Measurements from ENCODE around the gene ZNF81.
"Not testable (repeated sequence)": the region's sequence is repeated elsewhere in the genome, so short reads cannot be mapped to it uniquely, and the experiment has no call there.

Gene ZNF81

DNA sequence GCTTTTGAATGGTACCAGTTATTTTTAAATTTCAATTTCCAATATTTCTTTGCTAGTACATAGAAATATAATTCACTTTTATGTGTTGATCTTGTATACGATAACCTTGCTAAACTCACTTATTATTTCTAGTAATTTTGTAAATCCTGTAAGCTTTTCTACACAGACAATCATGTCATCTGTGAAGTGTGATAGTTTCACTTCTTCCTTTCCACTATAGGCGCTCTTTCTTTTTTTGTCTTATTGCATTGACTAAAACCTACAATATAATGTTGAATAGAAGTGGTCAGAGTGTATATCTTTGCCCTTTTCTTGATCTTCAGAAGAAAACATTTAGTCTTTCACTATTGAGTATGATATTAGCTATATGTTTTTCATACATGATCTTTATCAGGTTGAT lies 90.5 kb downstream of the ZNF81 start:
- TF ChIP-seq ZNF8 (CRISPR knock-in tag; IDR thresholded peaks at IDR 0.05) = no peak
- no peak for TF ChIP-seq RARB (CRISPR knock-in tag; IDR thresholded peaks at IDR 0.05)
- TF ChIP-seq ZFP3 (CRISPR knock-in tag; IDR thresholded peaks at IDR 0.05) = no peak
- no peak for TF ChIP-seq TSHZ2 (CRISPR knock-in tag; IDR thresholded peaks at IDR 0.05)
- TF ChIP-seq PPARA (CRISPR knock-in tag; IDR thresholded peaks at IDR 0.05; ENCODE audit: borderline replicate concordance) = no peak
- no peak for TF ChIP-seq TCF4 (CRISPR knock-in tag; IDR thresholded peaks at IDR 0.05; ENCODE audit: borderline replicate concordance)
- no peak for TF ChIP-seq ZNF70 (CRISPR knock-in tag; IDR thresholded peaks at IDR 0.05)
- no peak for TF ChIP-seq ISL1 (CRISPR knock-in tag; IDR thresholded peaks at IDR 0.05)
- TF ChIP-seq GLIS3 (CRISPR knock-in tag; IDR thresholded peaks at IDR 0.05) = no peak
- no peak for TF ChIP-seq CSDC2 (CRISPR knock-in tag; IDR thresholded peaks at IDR 0.05)
- TF ChIP-seq ZC3H10 (CRISPR knock-in tag; IDR thresholded peaks at IDR 0.05) = no peak
- no peak for TF ChIP-seq SNAI2 (CRISPR knock-in tag; IDR thresholded peaks at IDR 0.05)
- TF ChIP-seq, protein P1, sequence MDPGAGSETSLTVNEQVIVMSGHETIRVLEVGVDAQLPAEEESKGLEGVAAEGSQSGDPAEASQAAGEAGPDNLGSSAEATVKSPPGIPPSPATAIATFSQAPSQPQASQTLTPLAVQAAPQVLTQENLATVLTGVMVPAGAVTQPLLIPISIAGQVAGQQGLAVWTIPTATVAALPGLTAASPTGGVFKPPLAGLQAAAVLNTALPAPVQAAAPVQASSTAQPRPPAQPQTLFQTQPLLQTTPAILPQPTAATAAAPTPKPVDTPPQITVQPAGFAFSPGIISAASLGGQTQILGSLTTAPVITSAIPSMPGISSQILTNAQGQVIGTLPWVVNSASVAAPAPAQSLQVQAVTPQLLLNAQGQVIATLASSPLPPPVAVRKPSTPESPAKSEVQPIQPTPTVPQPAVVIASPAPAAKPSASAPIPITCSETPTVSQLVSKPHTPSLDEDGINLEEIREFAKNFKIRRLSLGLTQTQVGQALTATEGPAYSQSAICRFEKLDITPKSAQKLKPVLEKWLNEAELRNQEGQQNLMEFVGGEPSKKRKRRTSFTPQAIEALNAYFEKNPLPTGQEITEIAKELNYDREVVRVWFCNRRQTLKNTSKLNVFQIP (CRISPR knock-in tag; IDR thresholded peaks at IDR 0.05; ENCODE audit: borderline replicate concordance, low read depth) = no peak
- TF ChIP-seq TOX (CRISPR knock-in tag; IDR thresholded peaks at IDR 0.05; ENCODE audit: borderline replicate concordance) = no peak
- no peak for TF ChIP-seq ZFP30 (CRISPR knock-in tag; IDR thresholded peaks at IDR 0.05)
- no peak for TF ChIP-seq ZNF565 (CRISPR knock-in tag; conservative IDR thresholded peaks at IDR 0.05; ENCODE audit: low read depth)
- ATAC-seq = no peak

DNA sequence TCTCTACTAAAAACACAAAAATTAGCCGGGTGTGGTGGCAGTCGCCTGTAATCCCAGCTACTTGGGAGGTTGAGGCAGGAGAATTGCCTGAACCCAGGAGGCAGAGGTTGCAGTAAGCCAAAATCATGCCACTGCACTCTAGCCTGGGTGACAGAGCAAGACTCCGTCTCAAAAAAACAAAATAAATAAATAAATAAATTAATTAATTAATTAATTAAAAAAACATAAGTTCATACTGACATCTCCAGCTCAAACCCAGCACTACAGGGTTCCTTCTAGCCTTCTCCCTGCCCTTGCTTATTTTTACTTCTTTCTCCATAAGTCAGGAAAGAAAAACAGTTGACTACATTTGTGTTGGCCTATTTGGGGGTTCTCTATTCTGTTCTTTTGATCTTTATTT lies 95.3 kb downstream of the ZNF81 start:
- not testable (repeated sequence) for ATAC-seq

- ATAC-seq = no peak
Measured at GRCh38 chrX:47933946-47934345, 97.2 kb downstream of the ZNF81 start.

GRCh38 chrX:47936224-47936939 lies 99.7 kb downstream of the ZNF81 start:
- no peak for ATAC-seq
- no peak for TF ChIP-seq ZNF565 (CRISPR knock-in tag; conservative IDR thresholded peaks at IDR 0.05; ENCODE audit: low read depth)
- TF ChIP-seq ZFP3 (CRISPR knock-in tag; IDR thresholded peaks at IDR 0.05) = no peak
- no peak for TF ChIP-seq CSDC2 (CRISPR knock-in tag; IDR thresholded peaks at IDR 0.05)
- TF ChIP-seq CSRNP3 (CRISPR knock-in tag; IDR thresholded peaks at IDR 0.05) = no peak
- no peak for TF ChIP-seq TSHZ2 (CRISPR knock-in tag; IDR thresholded peaks at IDR 0.05)
- TF ChIP-seq GLIS3 (CRISPR knock-in tag; IDR thresholded peaks at IDR 0.05) = no peak
- TF ChIP-seq ZC3H10 (CRISPR knock-in tag; IDR thresholded peaks at IDR 0.05) = no peak
- TF ChIP-seq, protein P1 (CRISPR knock-in tag; IDR thresholded peaks at IDR 0.05; ENCODE audit: borderline replicate concordance, low read depth) = no peak
- no peak for TF ChIP-seq ARNTL (CRISPR knock-in tag; IDR thresholded peaks at IDR 0.05; ENCODE audit: borderline replicate concordance, low read depth)
- TF ChIP-seq, protein P2, sequence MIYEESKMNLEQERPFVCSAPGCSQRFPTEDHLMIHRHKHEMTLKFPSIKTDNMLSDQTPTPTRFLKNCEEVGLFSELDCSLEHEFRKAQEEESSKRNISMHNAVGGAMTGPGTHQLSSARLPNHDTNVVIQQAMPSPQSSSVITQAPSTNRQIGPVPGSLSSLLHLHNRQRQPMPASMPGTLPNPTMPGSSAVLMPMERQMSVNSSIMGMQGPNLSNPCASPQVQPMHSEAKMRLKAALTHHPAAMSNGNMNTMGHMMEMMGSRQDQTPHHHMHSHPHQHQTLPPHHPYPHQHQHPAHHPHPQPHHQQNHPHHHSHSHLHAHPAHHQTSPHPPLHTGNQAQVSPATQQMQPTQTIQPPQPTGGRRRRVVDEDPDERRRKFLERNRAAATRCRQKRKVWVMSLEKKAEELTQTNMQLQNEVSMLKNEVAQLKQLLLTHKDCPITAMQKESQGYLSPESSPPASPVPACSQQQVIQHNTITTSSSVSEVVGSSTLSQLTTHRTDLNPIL (CRISPR knock-in tag; IDR thresholded peaks at IDR 0.05; ENCODE audit: low read depth) = no peak
- TF ChIP-seq ZNF70 (CRISPR knock-in tag; IDR thresholded peaks at IDR 0.05) = no peak
- TF ChIP-seq RARB (CRISPR knock-in tag; IDR thresholded peaks at IDR 0.05) = no peak
- no peak for TF ChIP-seq TOX (CRISPR knock-in tag; IDR thresholded peaks at IDR 0.05; ENCODE audit: borderline replicate concordance)
- no peak for TF ChIP-seq BACH2 (CRISPR knock-in tag; IDR thresholded peaks at IDR 0.05; ENCODE audit: borderline replicate concordance)
- no peak for TF ChIP-seq ZFP30 (CRISPR knock-in tag; IDR thresholded peaks at IDR 0.05)

More at GRCh38 chrX:47933946-47934345, 97.2 kb downstream of the ZNF81 start:
- no peak for TF ChIP-seq ZFP3 (CRISPR knock-in tag; IDR thresholded peaks at IDR 0.05)
- no peak for TF ChIP-seq RARB (CRISPR knock-in tag; IDR thresholded peaks at IDR 0.05)
